Measurements from ENCODE around the gene SPAG4.

SPAG4 gene

GRCh38 chr20:35598476-35598875 is 17.2 kb upstream of the SPAG4 start:
- ATAC-seq (ENCODE audit: low read depth) = no peak
- no peaks in the 10 kb centered on the region for H3K36me3 ChIP-seq (ENCODE audit: low read depth)
- peaks cover 9% of the 10 kb centered on the region for H3K27me3 ChIP-seq (ENCODE audit: insufficient read depth, poor library complexity, severe bottlenecking)

GRCh38 chr20:35598899-35599775 is 16.5 kb upstream of the SPAG4 start:
- Histone ChIP-seq H3K4me1 (ENCODE audit: insufficient read depth, poor library complexity, severe bottlenecking) (no peaks in the 10 kb centered on the region), H3K36me3 (ENCODE audit: low read depth) (no peaks in the 10 kb centered on the region), H3K4me3 (ENCODE audit: severe bottlenecking) (no peak overlapping the region), H3K27me3 (ENCODE audit: insufficient read depth, poor library complexity, severe bottlenecking) (peaks cover 9% of the 10 kb centered on the region), H3K27ac (ENCODE audit: poor library complexity, severe bottlenecking) (no peak overlapping the region), H3K9me3 (ENCODE audit: severe bottlenecking) (no peaks in the 10 kb centered on the region)
- DNase-seq (ENCODE audit: low spot score) (peak; percentile 84), ATAC-seq (ENCODE audit: low read depth) (peak; percentile 8; the same call in 1 of the 3 replicates)
- TF ChIP-seq CTCF (IDR thresholded peaks at IDR 0.05; ENCODE audit: poor library complexity, severe bottlenecking) = no peak

More at GRCh38 chr20:35598476-35598875, 17.2 kb upstream of the SPAG4 start:
- no peak overlapping the region for H3K4me3 ChIP-seq (ENCODE audit: severe bottlenecking)
- H3K4me1 ChIP-seq (ENCODE audit: insufficient read depth, poor library complexity, severe bottlenecking) = no peaks in the 10 kb centered on the region
- no peak for TF ChIP-seq CTCF (IDR thresholded peaks at IDR 0.05; ENCODE audit: poor library complexity, severe bottlenecking)
- H3K27ac ChIP-seq (ENCODE audit: poor library complexity, severe bottlenecking) = no peak overlapping the region
- H3K9me3 ChIP-seq (ENCODE audit: severe bottlenecking) = no peaks in the 10 kb centered on the region
- peak; percentile 57 for DNase-seq (ENCODE audit: low spot score)

- ATAC-seq (ENCODE audit: low read depth) (no peak), DNase-seq (ENCODE audit: low spot score) (peak; percentile 80)
- Histone ChIP-seq H3K4me1 (ENCODE audit: insufficient read depth, poor library complexity, severe bottlenecking) (no peaks in the 10 kb centered on the region), H3K9me3 (ENCODE audit: severe bottlenecking) (no peaks in the 10 kb centered on the region), H3K27ac (ENCODE audit: poor library complexity, severe bottlenecking) (no peak overlapping the region), H3K27me3 (ENCODE audit: insufficient read depth, poor library complexity, severe bottlenecking) (peaks cover 9% of the 10 kb centered on the region), H3K4me3 (ENCODE audit: severe bottlenecking) (no peak overlapping the region), H3K36me3 (ENCODE audit: low read depth) (no peaks in the 10 kb centered on the region)
- TF ChIP-seq CTCF (IDR thresholded peaks at IDR 0.05; ENCODE audit: poor library complexity, severe bottlenecking) = no peak
Observed at GRCh38 chr20:35599776-35600120, 15.9 kb upstream of the SPAG4 start.

- H3K27ac ChIP-seq (ENCODE audit: poor library complexity, severe bottlenecking) = no peak overlapping the region
- ATAC-seq (ENCODE audit: low read depth) (no peak), DNase-seq (ENCODE audit: low spot score) (peak; percentile 84)
- H3K4me1 ChIP-seq (ENCODE audit: insufficient read depth, poor library complexity, severe bottlenecking) = no peaks in the 10 kb centered on the region
- no peak for TF ChIP-seq CTCF (IDR thresholded peaks at IDR 0.05; ENCODE audit: poor library complexity, severe bottlenecking)
- peak overlapping the region; percentile 22 for H3K4me3 ChIP-seq (ENCODE audit: severe bottlenecking)
- H3K9me3 ChIP-seq (ENCODE audit: severe bottlenecking) = no peaks in the 10 kb centered on the region
- H3K27me3 ChIP-seq (ENCODE audit: insufficient read depth, poor library complexity, severe bottlenecking) = peaks cover 9% of the 10 kb centered on the region
- H3K36me3 ChIP-seq (ENCODE audit: low read depth) = no peaks in the 10 kb centered on the region
Observed at GRCh38 chr20:35600176-35600992, 15.2 kb upstream of the SPAG4 start.

All from RWPE2 (cell line).